ENCODE data around the gene HEPACAM2. TPM values are rescaled to one million over a fixed set of nuclear protein-coding genes. Genes with fewer than 3 reads are reported as not detected.

The HEPACAM2 gene
- total RNA-seq, 1 experiment from 2014 or later = 0.30 TPM

DNA sequence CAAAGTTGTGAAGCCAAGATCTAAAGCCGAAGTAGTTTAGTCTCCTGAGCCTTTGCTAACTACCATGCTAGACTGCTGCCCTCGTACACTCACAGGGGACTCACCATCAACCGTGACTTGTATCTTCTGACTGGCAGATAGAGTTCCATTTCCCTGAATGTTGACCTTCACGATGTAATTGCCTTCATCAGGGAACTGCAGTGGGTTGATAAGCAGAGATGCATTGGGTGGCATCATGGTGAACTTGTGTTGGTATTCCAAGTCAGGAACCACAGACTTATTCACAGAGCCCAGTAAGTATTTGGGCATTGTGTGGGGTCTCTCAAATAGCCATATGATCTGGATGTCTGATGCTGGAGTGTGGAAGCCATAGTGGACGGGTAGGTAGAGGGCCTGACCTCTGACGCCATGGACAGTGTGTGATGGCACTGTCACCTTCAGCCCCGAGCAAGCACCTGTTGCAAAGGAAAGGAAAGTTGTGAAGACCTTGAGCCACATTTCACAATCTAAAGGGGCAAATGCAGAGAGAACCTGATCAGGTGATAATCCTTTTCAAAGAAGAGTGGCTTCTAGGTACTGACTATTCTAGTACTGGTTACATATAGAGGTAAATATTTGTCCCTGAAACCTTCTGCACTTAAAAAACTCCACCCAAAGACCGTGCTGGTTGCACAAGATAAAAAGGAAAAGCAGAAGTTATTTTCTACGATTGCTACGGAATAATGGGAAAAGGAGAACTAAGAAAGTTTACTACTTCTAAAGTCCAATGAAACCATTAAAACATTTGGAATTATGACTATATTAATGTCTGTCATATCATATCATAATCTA lies 7.1 kb downstream of the HEPACAM2 start:
- Histone ChIP-seq H3K9me3 (ENCODE audit: low read length) (no peaks in the 10 kb centered on the region), H4K20me1 (ENCODE audit: insufficient read depth, low read depth, low read length) (no peaks in the 10 kb centered on the region), H3K79me2 (ENCODE audit: low read length) (no peaks in the 10 kb centered on the region), H3K36me3 (ENCODE audit: insufficient read depth, low read length) (no peaks in the 10 kb centered on the region), H3K27ac (ENCODE audit: low read length) (no peak overlapping the region), H3K9ac (ENCODE audit: low read length) (no peak overlapping the region), H3K9me2 (replicated peaks; ENCODE audit: insufficient read depth, low read length) (no peaks in the 10 kb centered on the region), H3K4me3 (ENCODE audit: low read length) (no peak overlapping the region), H3K27me3 (ENCODE audit: low read length) (no peaks in the 10 kb centered on the region), H3K4me1 (ENCODE audit: low read length) (no peaks in the 10 kb centered on the region), H2AFZ (ENCODE audit: low read length) (no peak overlapping the region), H3K4me2 (ENCODE audit: low read depth, low read length, poor library complexity, severe bottlenecking) (no peak overlapping the region)
- no peak for DNase-seq

DNA sequence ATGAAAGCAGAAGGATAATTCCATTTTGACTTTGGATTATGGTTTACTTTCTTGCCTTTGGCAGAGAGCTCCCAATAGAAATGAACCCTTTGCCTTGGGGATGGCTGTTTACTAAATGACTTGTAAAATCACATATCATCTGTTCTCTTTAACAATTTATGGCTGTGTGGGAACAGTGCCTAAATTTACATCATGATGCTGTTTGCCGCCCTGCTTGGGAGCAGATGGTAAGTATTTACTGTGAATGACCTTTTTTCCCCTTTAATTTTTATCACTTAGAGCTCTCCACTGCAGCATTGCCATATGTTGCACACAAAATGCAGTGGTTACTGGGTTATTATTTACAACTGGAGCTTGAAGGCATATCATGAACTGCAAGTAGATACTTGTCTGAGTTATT lies 13.4 kb downstream of the HEPACAM2 start:
- Histone ChIP-seq H3K79me2 (ENCODE audit: low read length) (no peaks in the 10 kb centered on the region), H3K9me3 (ENCODE audit: low read length) (no peaks in the 10 kb centered on the region), H2AFZ (ENCODE audit: low read length) (no peak overlapping the region), H3K9ac (ENCODE audit: low read length) (no peak overlapping the region), H3K27me3 (ENCODE audit: low read length) (no peaks in the 10 kb centered on the region), H3K4me3 (ENCODE audit: low read length) (no peak overlapping the region), H3K4me2 (ENCODE audit: low read depth, low read length, poor library complexity, severe bottlenecking) (no peak overlapping the region), H4K20me1 (ENCODE audit: insufficient read depth, low read depth, low read length) (no peaks in the 10 kb centered on the region), H3K27ac (ENCODE audit: low read length) (no peak overlapping the region), H3K4me1 (ENCODE audit: low read length) (no peaks in the 10 kb centered on the region), H3K9me2 (replicated peaks; ENCODE audit: insufficient read depth, low read length) (no peaks in the 10 kb centered on the region), H3K36me3 (ENCODE audit: insufficient read depth, low read length) (no peaks in the 10 kb centered on the region)
- DNase-seq = no peak

DNA sequence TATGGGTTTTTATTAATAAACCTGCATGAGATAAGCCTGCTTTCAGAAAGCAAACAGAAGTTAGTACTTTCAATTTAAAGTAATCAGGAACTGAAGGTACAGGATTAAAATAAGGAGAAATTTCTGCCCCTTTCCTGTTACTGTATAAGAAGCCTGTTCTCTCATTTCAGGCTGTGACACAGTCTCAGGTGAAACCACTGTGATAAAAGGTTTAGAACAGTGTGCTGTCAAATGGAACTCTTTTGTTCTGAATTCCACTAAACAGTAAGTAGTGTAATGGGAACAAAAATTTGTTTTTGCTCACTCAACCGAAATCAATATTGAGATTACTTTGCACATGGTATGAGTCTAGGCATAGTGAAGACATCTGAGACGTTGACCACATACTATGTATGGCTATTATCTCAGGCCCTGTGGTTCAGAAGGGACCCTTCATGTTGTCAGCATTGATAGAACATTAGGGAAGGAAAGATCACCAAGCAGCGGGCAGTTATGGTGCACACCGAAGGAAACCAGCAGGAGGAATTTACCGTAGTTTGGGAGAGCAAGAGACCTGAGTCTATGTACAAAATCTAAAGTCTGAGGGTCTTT lies 14.9 kb downstream of the HEPACAM2 start:
- Histone ChIP-seq H3K27me3 (ENCODE audit: low read length) (no peaks in the 10 kb centered on the region), H3K9me3 (ENCODE audit: low read length) (no peaks in the 10 kb centered on the region), H3K36me3 (ENCODE audit: insufficient read depth, low read length) (no peaks in the 10 kb centered on the region), H3K79me2 (ENCODE audit: low read length) (no peaks in the 10 kb centered on the region), H3K4me1 (ENCODE audit: low read length) (no peaks in the 10 kb centered on the region), H4K20me1 (ENCODE audit: insufficient read depth, low read depth, low read length) (no peaks in the 10 kb centered on the region), H3K27ac (ENCODE audit: low read length) (no peak overlapping the region), H3K9me2 (replicated peaks; ENCODE audit: insufficient read depth, low read length) (no peaks in the 10 kb centered on the region), H3K4me3 (ENCODE audit: low read length) (no peak overlapping the region), H3K9ac (ENCODE audit: low read length) (no peak overlapping the region), H2AFZ (ENCODE audit: low read length) (no peak overlapping the region), H3K4me2 (ENCODE audit: low read depth, low read length, poor library complexity, severe bottlenecking) (no peak overlapping the region)
- DNase-seq = no peak

DNA sequence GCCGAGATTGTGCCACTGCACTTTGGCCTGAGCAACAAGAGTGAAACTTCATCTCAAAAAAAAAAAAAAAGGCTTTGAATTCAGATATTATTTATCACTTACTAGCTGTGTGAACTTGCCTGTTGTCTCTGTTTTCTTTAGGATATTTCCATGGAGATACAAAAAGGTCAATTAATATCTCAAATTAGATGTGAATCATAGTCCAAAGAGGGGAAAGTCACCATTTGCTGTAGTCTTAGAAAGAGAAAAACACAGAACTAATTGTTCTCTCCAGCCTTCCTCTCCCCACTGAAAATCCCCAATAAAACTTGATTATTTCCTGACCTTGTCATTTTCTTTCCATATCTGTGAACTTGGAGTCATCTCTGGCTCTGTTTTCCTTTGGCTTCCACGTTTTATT lies 21.2 kb downstream of the HEPACAM2 start:
- DNase-seq = no peak
- no peak overlapping the region for H3K27ac ChIP-seq (ENCODE audit: low read length)
- no peak overlapping the region for H2AFZ ChIP-seq (ENCODE audit: low read length)
- H3K79me2 ChIP-seq (ENCODE audit: low read length) = no peaks in the 10 kb centered on the region
- no peaks in the 10 kb centered on the region for H3K4me1 ChIP-seq (ENCODE audit: low read length)
- no peak overlapping the region for H3K4me2 ChIP-seq (ENCODE audit: low read depth, low read length, poor library complexity, severe bottlenecking)
- H3K9me3 ChIP-seq (ENCODE audit: low read length) = no peaks in the 10 kb centered on the region
- H4K20me1 ChIP-seq (ENCODE audit: insufficient read depth, low read depth, low read length) = no peaks in the 10 kb centered on the region
- no peak overlapping the region for H3K4me3 ChIP-seq (ENCODE audit: low read length)
- H3K9me2 ChIP-seq (replicated peaks; ENCODE audit: insufficient read depth, low read length) = no peaks in the 10 kb centered on the region
- H3K27me3 ChIP-seq (ENCODE audit: low read length) = no peaks in the 10 kb centered on the region
- no peak overlapping the region for H3K9ac ChIP-seq (ENCODE audit: low read length)
- H3K36me3 ChIP-seq (ENCODE audit: insufficient read depth, low read length) = no peaks in the 10 kb centered on the region

DNA sequence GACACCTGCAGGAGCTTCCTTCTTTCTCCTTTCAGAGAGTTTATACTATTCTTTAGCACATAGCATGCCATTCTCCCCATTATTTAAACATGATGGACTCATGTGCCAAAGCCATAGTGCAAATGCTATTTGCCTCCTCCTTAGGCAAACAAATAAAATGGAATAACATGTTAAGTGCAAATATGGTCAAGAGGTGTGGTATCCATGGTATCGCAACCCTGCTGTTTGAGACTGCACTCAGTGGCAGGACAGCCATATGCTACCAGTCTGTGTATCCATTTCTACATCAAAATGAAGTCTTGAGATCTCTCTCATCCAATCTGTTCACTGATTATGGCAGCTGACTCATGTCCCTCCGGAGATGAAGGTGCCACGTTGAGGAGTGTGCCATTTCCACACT lies 22.8 kb downstream of the HEPACAM2 start:
- Histone ChIP-seq H3K4me3 (ENCODE audit: low read length) (no peak overlapping the region), H4K20me1 (ENCODE audit: insufficient read depth, low read depth, low read length) (no peaks in the 10 kb centered on the region), H3K27ac (ENCODE audit: low read length) (no peak overlapping the region), H2AFZ (ENCODE audit: low read length) (no peak overlapping the region), H3K4me2 (ENCODE audit: low read depth, low read length, poor library complexity, severe bottlenecking) (no peak overlapping the region), H3K79me2 (ENCODE audit: low read length) (no peaks in the 10 kb centered on the region), H3K9me2 (replicated peaks; ENCODE audit: insufficient read depth, low read length) (no peaks in the 10 kb centered on the region), H3K4me1 (ENCODE audit: low read length) (no peaks in the 10 kb centered on the region), H3K36me3 (ENCODE audit: insufficient read depth, low read length) (no peaks in the 10 kb centered on the region), H3K27me3 (ENCODE audit: low read length) (no peaks in the 10 kb centered on the region), H3K9ac (ENCODE audit: low read length) (no peak overlapping the region), H3K9me3 (ENCODE audit: low read length) (no peaks in the 10 kb centered on the region)
- no peak for DNase-seq

DNA sequence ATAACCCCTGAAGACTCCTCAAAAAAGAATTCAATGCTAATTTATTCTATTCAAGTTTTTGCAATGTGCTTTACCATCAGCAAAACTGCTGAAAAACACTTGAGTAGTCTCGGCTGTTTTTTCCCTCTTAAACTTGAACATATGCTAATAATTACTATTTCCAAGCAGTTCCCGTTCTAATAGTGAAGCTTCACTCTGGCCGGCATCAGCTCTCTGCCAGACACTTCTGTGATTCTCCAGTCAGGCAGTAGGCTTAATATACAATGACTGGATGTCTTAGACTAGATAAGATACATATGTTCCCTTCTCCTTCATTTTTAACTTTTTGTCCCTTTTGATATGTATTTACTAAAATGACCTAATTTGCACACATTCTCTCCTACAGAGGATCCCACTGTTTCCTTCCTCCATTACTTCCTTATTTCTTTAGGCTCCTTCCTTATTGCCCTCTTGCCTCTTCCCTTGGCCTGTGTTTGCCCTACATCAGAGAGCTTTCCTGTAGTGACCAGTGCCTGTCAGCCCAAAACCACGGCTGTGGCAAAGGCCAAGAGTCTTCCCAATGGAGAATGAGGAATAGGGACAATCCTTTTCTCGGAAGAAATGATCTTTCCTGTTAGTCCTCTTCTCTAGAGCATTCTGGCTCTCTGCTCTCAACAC lies 23.5 kb downstream of the HEPACAM2 start:
- no peaks in the 10 kb centered on the region for H4K20me1 ChIP-seq (ENCODE audit: insufficient read depth, low read depth, low read length)
- no peaks in the 10 kb centered on the region for H3K36me3 ChIP-seq (ENCODE audit: insufficient read depth, low read length)
- no peak overlapping the region for H3K4me2 ChIP-seq (ENCODE audit: low read depth, low read length, poor library complexity, severe bottlenecking)
- no peaks in the 10 kb centered on the region for H3K4me1 ChIP-seq (ENCODE audit: low read length)
- H3K79me2 ChIP-seq (ENCODE audit: low read length) = no peaks in the 10 kb centered on the region
- no peaks in the 10 kb centered on the region for H3K9me2 ChIP-seq (replicated peaks; ENCODE audit: insufficient read depth, low read length)
- H3K27me3 ChIP-seq (ENCODE audit: low read length) = no peaks in the 10 kb centered on the region
- no peak overlapping the region for H3K9ac ChIP-seq (ENCODE audit: low read length)
- no peak overlapping the region for H3K4me3 ChIP-seq (ENCODE audit: low read length)
- H3K9me3 ChIP-seq (ENCODE audit: low read length) = no peaks in the 10 kb centered on the region
- H2AFZ ChIP-seq (ENCODE audit: low read length) = no peak overlapping the region
- no peak for DNase-seq
- no peak overlapping the region for H3K27ac ChIP-seq (ENCODE audit: low read length)

DNA sequence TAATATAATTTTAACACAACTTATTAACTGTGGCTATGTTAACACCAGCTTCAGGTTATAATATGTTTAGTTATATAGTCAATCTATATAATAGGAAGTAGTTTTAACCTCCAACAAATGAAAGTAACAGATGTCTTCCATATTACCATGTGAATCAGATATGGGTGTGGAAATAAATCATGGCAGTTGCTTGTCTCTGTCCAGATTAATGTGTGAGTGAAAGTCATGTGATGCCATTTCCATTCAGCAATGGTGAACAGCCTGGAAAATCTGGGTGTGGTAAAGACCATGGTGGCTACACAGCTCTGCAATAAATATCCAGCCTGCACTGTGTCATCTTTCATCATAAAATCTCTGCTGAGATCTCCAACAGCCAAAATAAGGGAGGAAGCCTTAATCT lies 27.8 kb downstream of the HEPACAM2 start:
- Histone ChIP-seq H3K27me3 (ENCODE audit: low read length) (no peaks in the 10 kb centered on the region), H3K4me3 (ENCODE audit: low read length) (no peak overlapping the region), H4K20me1 (ENCODE audit: insufficient read depth, low read depth, low read length) (no peaks in the 10 kb centered on the region), H3K9ac (ENCODE audit: low read length) (no peak overlapping the region), H3K4me1 (ENCODE audit: low read length) (peaks cover 11% of the 10 kb centered on the region), H3K27ac (ENCODE audit: low read length) (no peak overlapping the region), H3K9me3 (ENCODE audit: low read length) (no peaks in the 10 kb centered on the region), H3K79me2 (ENCODE audit: low read length) (no peaks in the 10 kb centered on the region), H3K9me2 (replicated peaks; ENCODE audit: insufficient read depth, low read length) (no peaks in the 10 kb centered on the region), H3K4me2 (ENCODE audit: low read depth, low read length, poor library complexity, severe bottlenecking) (no peak overlapping the region), H3K36me3 (ENCODE audit: insufficient read depth, low read length) (no peaks in the 10 kb centered on the region), H2AFZ (ENCODE audit: low read length) (no peak overlapping the region)
- no peak for DNase-seq

DNA sequence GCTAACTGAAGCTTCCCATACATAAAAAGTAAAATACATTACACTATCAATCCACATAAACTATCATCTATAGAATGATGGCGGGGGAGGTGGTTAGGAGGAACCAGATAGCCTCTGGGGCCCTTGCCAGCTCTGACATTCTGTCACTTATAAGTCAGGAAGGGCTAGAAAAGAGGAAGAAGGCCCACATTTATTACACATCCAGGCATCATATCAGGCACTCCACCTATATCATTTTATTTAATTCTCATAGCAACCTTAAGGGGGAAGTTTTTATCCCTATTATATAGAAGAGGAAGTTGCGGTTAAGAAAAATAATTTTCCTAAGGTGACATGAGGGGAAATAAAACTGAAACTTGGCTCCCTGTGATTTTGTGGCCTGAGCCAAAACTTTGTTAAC lies 29.9 kb downstream of the HEPACAM2 start:
- Histone ChIP-seq H3K4me3 (ENCODE audit: low read length) (no peak overlapping the region), H3K4me2 (ENCODE audit: low read depth, low read length, poor library complexity, severe bottlenecking) (peak overlapping the region; percentile 31), H3K27ac (ENCODE audit: low read length) (no peak overlapping the region), H4K20me1 (ENCODE audit: insufficient read depth, low read depth, low read length) (no peaks in the 10 kb centered on the region), H3K27me3 (ENCODE audit: low read length) (no peaks in the 10 kb centered on the region), H3K79me2 (ENCODE audit: low read length) (no peaks in the 10 kb centered on the region), H3K9me2 (replicated peaks; ENCODE audit: insufficient read depth, low read length) (no peaks in the 10 kb centered on the region), H3K9me3 (ENCODE audit: low read length) (no peaks in the 10 kb centered on the region), H3K4me1 (ENCODE audit: low read length) (peaks cover 11% of the 10 kb centered on the region), H3K9ac (ENCODE audit: low read length) (no peak overlapping the region), H2AFZ (ENCODE audit: low read length) (no peak overlapping the region), H3K36me3 (ENCODE audit: insufficient read depth, low read length) (no peaks in the 10 kb centered on the region)
- DNase-seq = peak; percentile 44
